ENCODE measurements around the gene ASB7. TPM values are rescaled to one million over a fixed set of nuclear protein-coding genes. Genes with fewer than 3 reads are reported as not detected.
"Not testable (repeated sequence)": the region's sequence is repeated elsewhere in the genome, so short reads cannot be mapped to it uniquely, and the experiment has no call there.

ASB7 gene
- total RNA-seq, 1 experiment from 2014 or later, result 12.6 TPM

DNA sequence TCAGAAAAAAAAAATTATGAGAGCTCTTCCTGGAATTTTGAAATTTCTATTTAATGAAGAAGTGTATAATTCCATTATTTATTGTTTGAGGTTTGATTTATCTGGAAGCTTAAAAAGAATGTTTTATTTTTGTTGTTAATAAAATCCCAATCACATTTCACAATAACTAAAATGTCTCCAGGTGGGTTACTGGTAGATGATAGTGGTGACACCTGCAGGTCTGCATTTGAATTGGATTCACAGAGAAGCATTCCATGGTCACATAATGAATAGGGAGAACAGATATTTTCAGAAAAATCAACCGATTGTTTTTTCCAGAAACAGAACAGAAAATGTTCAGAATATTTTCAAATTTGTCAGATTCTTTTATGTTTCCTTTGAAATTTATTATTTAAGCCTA, 48.3 kb downstream of the ASB7 start:
- DNase-seq (ENCODE audit: low spot score), result no peak

DNA sequence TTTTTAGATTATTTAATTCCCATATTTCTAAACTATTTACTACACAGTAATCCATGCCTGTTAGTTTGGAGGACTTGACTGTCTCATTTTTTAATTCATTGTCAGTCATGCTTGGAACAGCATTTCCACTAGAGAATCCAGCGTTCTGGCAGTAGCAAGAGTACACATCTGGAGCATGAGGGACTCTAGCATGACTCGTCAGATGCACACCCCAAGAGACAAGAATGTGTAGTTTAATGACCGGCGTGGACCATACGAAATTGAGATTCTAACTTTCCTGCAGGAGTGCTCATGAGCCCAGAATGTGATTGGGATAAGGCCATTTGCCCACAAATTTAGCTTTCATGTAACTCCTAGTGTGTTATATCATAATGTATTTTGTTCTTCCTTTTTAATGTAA, 48.9 kb downstream of the ASB7 start:
- DNase-seq (ENCODE audit: low spot score), result no peak

DNA sequence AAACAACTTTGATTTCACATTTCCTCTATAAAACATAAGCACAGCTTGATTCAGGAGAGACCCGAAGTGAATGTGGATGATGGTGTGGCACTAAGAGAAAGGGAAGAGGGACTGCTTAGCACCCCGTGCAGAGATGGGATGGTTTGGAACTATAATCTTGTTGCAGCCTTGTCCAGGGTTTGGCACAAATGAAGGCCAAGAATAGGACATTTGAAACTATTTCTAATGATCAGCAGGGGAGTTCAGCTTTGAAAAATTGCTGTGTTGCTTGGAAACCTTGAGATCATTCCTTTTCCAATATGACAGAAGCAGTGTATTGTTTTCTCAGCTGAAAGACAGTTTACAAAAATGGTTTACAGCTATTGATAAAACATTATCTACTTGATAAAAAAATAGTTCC, 49.7 kb downstream of the ASB7 start:
- DNase-seq (ENCODE audit: low spot score), result no peak

DNA sequence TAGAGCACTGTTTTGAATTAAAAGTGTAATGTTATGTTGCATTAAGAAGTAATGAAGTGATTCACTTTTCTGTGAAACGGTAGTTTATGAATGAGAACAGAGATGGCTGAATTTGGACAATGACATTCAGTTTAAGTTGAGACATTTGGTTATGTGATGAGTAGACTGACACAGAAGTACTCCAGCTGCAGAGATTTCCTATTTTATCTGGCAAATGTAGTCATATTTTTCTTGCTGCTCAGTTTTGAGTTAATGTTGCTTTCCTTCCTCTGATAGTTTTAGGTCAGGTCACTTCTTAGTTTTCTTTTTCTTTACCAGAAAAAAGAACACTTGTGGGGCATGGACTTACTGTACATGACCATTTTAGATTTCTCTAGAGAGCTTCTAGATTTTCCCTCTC, 51.2 kb downstream of the ASB7 start:
- no peak for DNase-seq (ENCODE audit: low spot score)

DNA sequence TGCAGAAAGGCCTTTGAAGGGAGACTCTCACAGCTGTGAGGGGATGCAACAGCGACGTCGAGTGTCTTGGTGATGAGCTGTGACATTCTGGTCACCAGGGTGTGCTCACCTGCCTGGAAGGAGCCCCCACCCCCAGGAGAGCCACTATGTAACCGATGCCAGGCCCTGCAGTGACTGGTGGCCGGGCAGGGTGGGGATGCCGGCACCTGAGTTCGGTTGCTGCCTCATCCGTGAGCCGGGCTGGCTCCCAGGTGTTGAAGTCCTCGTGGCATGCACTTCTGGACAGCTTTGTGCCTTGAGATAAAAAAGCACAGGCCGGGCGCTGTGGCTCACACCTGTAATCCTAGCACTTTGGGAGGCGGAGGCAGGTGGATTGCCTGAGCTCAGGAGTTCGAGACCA, 56.5 kb downstream of the ASB7 start:
- no peak for DNase-seq (ENCODE audit: low spot score)

DNA sequence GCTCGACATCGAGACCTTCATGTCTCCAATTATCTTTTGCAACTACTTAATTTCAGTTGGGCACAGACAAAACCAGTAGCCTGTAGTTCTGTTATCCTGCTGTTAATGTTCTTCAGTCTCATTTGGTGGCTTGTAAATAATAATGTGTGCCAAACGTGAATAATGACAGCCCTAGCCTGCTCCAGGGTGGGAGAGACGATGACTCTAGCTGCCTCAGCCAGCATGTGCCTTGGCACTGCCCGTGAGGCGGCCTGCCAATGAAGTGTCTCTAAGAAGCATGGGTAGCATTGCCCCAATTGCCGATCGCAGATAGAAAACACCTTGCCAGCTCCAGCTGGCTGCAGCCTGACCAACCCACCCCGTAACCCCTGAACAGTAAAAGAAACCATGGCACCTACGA, 58.8 kb downstream of the ASB7 start:
- no peak for DNase-seq (ENCODE audit: low spot score)

DNA sequence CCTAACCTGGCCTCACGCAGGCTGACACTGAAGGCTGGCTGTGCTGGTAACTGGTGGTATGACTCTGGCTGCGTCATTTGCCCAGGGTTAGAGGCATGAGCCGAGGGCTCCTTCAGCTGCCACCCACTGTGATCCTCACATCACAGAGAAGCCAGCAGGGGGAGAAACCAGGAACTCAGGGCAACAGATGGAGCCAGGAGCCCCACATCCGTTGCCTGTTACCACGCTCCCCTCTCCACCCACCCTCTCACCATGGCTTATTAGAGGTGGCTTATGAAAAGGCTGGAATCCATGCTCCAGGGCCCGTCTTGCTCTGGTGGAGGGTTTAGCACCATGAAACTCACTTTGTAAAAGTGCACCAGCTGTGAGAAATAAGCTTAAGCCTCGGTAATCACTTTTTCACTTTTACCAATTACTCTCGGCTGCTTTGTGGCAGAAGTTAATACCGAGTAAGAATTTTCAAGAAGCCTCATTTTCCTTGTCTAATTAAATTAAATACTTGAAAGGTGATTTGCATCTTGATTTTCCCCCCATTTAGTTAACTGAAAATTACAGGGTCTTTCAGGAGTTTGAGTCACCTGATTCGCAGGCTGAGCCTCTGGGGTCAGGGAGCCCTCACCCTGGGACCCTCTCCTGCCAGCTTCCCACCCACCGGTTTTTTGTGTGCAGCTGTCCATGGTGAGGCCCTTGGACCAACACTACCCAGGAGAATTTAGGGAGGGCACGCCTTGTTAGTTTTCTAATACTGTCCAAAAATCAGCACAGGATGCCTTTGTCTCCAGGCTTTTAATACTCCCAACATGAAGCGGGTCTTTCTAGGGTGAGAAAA, 60.9 kb downstream of the ASB7 start:
- peak; percentile 17 for DNase-seq (ENCODE audit: low spot score)

DNA sequence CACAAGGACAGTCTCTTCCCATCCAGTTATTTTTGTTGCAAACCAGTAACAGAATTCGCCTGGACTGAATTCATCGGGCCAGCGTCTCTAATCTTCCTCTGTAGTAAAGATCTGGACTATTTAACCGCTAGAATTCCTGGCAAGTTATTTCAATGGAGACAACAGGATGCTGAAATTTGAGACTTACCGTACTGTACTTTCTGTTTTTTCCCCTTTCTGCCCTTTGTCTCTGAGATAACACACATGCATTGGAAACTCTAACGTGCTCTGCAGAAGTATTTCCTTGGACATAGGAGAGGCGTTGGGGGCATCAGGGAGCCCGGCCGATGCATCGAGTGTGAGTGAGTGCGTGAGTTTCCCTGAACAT, 61.5 kb downstream of the ASB7 start:
- DNase-seq (ENCODE audit: low spot score), result no peak

DNA sequence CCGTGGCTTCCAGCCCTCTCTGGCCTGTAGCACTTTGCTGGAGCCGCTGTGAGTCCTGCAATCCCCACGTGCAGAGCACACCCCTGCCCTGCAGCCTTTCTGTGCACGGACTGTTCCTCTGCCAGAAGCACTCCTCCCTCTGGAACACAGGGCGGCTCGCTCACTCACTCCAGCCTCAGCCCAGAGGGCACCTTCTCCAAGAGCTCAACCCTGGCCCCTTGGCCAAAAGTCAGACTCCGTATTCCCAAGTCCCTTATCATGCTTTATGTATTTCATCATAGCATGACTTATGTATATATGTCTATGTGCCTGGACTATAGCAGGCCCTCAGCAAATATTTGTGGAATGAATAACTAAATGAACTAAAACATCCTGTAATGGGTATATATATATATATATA, 63.2 kb downstream of the ASB7 start:
- DNase-seq (ENCODE audit: low spot score), result no peak

DNA sequence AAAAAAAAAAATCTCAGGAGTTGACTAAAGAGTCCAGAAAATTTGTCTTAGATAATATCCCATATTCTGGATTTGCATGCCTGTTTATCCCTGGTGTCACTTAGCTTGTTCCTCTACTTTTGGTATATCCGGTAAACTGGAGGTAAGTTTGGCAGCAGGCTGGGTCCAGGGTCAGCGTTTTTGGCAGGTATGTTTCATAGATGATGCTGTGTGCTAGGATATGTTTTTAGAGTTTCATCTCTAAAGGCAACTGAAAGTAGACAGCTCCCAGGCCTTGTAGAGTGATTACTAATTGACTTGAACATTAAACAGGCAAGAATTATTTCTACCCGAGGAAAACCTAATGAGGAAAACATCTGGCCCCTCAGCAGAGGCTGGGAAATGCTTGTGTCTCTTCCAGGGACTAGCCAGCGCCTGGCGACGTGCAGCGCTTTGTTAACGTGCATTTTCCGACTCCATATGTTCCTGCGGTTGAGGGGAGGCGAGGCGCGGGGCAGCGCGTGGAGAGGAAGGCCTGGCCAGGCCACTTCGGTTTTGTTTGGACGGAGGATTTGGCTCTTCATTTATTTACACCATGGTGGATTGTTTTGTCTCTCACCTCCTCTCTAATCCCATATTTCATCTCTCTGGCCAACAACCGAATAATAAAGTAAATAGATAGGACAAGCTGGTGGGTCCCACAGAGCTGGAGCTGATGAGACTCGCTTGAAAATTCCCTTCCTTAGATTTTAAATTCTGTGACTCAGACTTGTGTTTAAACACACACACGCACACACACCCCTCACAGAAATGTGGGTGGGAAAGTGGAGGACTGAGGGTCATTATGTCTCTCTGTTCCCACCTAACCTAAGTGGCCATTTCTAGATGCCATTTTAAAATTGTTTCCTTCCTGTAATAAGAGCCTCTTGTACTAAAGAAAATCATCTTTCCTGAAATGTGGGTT, 65.3 kb downstream of the ASB7 start:
- no peak for DNase-seq (ENCODE audit: low spot score)

DNA sequence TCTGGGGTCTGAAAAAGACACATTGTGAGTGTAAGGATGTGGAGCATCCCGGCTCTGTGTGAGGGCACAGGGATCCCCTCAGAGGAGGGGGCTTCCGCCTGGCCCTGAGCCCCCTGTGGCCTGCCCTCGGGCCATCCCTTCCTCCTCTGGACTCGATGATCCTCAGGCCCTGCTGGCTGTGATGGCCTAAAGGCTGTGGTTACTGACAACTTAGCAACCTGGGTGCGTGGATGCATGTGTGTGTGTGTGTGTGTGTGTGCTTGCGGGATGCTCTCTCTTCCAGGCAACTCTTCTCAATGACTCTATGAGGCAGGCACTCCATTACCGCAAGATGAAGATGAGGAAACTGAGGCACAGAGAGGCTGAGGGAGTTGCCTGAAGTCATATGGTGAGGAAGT, 66.0 kb downstream of the ASB7 start:
- no peak for DNase-seq (ENCODE audit: low spot score)

DNA sequence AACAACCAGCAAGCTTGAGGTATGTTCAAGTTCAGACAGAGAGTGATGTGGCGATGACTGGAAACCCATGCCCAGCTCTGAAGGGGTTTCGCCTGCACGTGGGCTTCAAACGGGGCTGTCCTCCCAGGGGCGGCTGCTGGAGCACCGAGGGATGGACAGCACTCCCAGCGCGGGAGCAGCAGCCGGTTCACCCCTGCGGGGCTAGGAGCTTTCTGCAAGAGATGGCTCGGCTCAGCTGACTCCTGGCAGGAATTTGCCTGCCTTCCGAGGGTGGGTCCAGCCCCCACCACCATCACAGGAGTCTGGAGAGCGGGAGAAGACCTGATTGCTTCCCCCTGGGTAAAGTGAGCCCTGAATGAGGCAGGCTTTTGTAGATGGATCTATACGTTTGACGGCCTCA, 66.9 kb downstream of the ASB7 start:
- no peak for DNase-seq (ENCODE audit: low spot score)

DNA sequence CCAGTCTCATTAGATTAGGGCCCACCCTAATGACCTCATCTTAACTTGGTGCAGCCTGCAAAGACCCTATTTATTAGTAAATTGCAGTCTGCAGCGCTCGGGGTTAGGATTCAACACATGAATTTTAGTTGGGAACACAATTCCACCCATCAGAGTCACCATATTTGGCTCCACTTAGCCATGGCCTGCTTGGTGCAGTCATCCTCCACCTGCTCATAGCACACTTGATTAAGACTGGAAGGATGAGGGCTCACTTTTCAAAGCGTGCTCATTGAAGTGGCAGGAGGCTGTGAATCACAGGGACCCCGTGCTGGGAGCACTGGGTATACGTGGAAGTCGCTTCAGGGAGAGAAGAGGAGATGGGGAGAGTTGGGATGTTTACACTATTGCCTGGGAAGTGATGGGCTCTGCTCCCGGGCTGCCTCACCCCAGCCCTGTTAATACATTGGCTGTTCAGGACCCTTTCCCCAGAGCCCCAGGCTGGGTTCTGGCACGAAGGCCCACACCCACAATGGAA, 68.2 kb downstream of the ASB7 start:
- no peak for DNase-seq (ENCODE audit: low spot score)

DNA sequence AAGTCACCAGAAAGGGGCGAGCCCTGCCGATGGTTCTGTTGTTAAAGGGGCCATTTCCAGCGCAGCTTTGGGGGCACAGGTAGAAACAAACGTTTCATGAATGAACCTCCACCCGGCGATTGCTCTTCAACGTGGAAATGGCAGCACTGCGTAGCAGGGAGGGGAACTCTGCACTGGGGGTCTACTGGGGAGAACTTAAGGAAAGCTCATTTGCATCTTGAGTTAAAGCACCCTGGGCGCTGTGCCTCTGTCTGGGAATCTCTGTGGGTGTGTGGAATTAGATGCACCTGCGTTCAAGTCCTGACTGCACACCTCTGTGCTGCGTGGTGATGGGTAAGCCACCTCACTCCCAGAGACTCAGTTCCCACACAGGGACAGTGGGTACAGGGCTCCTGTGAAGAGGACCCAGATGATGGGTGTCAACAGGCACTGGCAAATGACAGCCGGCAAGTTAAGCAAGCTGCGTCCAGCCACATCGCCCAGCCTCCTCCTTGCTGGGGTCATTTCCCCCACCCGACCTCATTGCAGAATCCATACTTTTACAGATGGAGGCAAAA, 68.8 kb downstream of the ASB7 start:
- DNase-seq (ENCODE audit: low spot score), result no peak

DNA sequence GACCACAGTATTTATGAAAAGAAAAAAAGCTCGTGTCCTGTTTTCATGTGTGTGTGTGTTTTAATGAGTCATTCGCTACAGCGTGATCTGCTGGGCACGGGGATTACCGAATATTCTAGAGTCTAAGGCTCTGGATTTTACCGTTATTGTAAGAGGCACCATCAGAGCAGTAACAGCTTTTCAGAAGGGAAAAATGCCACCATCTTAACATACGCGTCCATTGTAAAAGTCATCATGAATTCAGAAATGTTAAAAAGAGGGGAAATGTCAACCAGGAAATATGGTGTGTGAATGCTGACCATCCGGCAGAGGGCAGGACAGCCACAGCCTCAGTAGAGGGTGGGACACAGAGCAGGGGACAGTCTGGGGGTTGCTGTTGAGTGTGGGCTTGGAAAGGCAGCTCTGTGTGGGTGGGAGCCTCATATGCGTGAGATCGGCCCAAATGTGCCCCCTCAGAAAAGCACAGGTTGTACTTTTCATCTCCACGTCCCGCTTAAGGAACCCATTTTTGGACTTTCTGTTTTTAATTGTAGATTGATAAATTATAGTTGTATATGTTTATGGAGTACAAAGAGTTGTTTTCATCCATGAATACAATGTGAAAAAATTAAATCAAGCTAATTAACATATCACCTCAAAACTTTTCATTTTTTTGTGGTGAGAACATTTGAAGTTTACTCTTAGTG, 69.6 kb downstream of the ASB7 start:
- peak; percentile 31 for DNase-seq (ENCODE audit: low spot score)

DNA sequence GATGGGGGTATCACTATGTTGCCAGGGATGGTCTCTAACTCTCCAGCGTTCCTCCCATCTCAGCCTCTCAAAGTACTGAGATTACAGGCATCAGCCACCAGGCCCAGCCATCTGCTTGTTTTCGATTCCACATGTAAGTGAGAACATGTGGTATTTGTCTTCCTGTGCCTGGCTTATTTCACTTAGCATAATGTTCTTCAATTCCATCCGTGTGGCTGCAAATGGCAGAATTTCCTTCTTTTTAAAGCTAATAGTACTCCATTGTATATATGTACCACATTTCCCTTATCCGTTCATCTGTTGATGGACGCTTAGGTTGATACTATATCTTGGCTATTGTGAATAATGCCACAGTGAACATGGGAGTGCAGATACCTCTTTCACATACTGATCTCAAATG, 70.6 kb downstream of the ASB7 start:
- DNase-seq (ENCODE audit: low spot score), result no peak

DNA sequence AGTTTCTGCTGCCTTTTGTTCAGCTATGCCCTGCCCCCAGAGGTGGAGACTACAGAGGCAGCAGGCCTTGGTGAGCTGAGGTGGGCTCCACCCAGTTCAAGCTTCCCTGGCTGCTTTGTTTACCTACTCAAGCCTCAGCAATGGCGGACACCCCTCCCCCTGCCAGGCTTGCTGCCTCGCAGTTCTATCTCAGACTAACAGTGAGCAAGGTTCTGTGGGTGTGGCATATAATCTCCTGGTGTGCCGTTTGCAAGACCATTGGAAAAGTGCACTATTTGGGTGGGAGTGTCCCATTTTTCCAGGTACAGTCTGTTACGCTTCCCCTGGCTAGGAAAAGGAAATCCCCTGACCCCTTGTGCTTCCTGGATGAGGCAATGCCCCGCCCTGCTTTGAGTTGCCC, 76.8 kb downstream of the ASB7 start:
- DNase-seq (ENCODE audit: low spot score), result not testable (repeated sequence)

DNA sequence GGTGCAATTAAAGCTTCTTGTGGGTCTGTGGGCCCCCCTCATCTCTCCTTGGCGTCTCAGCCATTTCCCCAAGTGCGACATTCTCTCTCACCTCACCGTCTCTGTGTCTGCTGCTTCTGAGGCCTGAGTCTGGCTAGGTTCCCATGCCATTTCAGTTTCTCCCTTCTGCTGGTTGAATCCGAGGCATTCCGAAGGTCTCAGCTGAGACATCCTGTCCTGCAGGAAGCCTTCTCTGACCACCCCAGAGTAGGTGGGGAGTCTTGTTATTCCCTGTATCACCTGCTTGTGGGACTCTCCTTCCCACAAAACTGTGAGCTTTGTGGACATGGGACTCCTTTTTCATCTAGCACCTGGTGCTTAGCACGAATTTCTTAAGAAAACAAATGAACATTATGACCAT, 78.3 kb downstream of the ASB7 start:
- no peak for DNase-seq (ENCODE audit: low spot score)

DNA sequence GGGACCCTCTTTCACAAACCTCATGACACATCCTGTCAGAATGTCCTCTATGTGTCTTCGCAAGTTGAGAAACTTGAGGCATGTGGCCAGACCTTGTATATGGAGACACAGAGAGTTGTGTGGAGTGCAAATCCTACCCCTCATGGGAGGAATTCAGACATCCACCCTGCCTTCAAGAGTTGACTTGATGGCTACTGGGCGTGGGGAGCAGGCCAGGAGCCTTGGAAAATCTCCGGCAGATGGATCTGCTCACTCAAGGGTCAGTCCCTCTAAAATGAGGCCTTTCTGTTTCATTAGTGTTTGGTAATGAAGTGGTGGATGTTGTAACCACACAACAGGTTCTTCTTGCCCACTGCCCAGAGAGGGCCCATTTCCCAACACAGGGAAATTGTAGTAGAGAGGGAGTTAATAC, 79.0 kb downstream of the ASB7 start:
- no peak for DNase-seq (ENCODE audit: low spot score)

DNA sequence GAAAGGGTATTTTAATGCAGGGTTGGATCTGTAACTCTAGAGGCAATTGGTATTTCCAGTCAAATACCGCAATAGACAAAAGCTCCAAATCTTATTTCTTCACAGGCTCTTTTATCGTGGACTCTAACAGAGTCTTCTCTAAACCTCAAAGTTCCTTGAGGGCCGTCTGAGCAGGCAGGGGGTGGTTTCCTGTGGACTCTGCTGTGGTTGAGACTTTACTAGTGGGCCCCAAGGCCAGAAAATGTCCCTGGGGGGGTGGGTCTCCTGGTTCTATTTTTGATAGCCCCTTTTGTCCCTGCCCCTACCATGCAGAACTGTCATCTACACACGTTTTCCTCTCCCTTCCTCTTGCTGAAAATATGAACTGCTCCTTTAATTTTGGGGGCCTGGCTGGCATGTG, 80.1 kb downstream of the ASB7 start:
- DNase-seq (ENCODE audit: low spot score), result no peak

DNA sequence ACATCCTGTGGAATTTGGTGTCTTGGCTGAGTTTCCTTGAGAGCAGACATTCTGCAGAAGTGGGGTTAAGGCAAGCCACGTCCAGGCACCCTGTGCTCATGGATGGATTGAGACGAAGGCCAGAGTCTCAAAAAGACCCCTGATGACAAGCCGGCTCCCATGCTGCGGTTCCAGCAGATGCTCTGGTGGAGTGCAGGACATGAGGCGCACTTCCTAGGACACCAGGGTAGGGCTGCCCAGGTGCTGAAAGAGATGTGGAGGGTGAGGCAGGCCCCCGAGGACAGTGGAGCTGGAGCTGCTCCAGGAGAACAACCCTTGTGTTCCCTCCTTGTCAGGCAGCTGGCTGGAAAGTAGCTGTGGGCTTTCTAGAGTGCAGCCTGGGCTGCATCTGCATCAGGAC, 81.0 kb downstream of the ASB7 start:
- no peak for DNase-seq (ENCODE audit: low spot score)

DNA sequence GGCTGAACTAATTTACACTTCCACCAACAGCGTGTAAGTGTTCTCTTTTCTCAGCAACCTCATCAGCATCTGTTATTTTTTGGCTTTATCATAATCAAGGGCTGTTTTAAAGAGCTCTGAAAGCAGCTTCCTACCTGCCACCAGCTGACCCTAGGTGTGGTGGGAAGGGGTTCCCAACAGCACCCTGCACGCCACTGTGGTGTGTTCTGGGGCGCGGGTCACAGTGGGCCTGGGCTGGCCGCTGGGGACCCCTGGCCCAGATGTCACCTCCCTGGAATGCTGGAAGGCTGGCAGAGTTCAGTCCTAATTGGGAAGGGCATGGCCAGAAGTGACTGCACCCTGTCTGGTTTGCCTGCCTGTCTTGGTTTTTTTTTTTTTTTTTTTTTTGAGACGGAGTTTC, 82.2 kb downstream of the ASB7 start:
- no peak for DNase-seq (ENCODE audit: low spot score)
